Measurements from ENCODE around the gene LKAAEAR1. TPM values are rescaled to one million over a fixed set of nuclear protein-coding genes. Genes with fewer than 3 reads are reported as not detected.

The LKAAEAR1 gene, protein sequence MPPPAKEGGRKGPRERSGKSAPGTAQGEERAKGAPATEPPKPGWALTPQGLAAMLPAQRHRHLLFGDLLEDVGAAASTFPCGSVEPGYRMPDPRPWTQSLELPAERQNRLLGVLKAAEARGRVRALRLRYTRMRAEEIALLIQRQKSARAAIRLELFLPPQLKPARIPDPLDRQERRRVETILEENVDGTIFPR
- total RNA-seq (2022; extraction: Qiagen RNA extraction; ENCODE audit: low read depth), result 0.79 to 2.0 TPM (median 1.7 TPM) in 5 replicates

DNA sequence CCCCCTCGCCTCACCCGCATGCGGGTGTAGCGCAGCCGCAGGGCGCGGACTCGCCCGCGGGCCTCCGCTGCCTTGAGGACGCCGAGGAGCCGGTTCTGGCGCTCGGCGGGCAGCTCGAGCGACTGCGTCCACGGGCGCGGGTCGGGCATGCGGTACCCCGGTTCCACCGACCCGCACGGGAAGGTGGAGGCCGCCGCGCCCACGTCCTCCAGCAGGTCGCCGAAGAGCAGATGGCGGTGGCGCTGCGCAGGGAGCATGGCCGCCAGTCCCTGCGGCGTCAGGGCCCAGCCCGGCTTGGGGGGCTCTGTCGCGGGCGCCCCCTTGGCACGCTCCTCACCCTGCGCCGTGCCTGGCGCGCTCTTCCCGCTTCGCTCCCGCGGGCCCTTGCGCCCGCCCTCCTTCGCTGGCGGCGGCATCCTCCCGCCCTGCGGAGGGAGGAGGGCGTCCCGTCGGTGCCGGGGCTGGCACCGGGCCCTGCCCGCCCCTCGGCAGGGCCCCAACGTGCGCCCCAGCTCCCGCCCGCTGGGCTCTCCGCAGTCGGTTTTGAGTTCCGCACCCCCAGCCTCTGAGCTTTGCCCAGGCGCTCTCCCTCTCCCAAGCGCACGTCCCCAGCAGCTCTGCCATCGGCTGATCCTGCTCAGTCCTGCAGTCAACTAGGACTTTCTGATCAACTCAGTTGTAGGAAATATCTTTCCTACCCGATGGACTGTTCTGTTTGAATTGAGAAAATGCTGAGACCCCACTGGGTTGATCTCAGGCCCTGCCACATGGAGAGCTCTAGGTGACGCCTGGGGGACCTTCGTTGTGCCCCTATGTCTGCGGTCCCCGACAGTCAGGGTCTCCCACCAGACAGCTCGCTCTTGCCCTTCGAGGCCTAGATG lies at the start of gene LKAAEAR1:
LKAAEAR1 (minus strand) TSS at position 595 of the 881 bp plus-strand sequence; CDS start at position 416, 179 bp downstream.

DNA sequence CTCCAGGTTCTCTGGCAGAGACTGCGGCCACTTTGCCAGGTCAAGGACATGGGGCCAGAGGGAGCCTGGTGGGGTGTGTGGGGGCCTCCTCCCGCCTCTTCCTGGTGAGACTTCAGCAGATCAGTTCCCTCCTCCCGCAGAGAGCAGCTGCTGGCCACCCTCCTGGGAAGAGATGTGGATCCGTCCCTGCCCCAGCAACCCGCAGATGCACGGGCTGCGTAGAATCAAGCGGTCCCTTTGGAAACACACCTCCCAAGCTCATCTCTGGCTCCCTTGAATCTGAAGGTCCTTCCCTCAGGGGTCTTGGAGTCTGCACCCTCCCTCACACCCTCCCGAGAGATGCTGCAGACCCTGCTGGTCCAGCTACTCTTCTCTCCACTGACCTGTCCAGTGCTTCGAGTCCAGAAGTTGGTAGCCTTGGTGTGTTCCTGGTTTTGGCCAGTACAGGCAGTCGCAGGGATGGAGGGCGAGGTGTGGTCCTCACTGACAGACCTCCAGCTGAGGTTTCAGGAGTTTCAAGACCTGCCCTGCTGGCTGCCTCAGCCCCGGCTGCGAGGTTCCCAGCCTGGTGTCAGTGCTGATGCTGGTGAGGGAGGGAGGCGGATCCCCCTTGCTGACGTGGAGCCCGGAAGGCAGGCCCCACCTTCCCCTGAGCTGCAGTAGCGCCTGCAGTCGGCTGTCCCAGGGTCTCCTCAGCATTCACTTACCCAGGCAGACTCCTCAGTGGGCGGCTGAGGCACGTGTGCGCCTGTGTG lies 23.0 kb upstream of the LKAAEAR1 start, which contains the start of gene NPBWR2:
NPBWR2 (minus strand) TSS at position 585 of the 755 bp plus-strand sequence. CDS start 734 bp downstream, outside the sequence.

DNA sequence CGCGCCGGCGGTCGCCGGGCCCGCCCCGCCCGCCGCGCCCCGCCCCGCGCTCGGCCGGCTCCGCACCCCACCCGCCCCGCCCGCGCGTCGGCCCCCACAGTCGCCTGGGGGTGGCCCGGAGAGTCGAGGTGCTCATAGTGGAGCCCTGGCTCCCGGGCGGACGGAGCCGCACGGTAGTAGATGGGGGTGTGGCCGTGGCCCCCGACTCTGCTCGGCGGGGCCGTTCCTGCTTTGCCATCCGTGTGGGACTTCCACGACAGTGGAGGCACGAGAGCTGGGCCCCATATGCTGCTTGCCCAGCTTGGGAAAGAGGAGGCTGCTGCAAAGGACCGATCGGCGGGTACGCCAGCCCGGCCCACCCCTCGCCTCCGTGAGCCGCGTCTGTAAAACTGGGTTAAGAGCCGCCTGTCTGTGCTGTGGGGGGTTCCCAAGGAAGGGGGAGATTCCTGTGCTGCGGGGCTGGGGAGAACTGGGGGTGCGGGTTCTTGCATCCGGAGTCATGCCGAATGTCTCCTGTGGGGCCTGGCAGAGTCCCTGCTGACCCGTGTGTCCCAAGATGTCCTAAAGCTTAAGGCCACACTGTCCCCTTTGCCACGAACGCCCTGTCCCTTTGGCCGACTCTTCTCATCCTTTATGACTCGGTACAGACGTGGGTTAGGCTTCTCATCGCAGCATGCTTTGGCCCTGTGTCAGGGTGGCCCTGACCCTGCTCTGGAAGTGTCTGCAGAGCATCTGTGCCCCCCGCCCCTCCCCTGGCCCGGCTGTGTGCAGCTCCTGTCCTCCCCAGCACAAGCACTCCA lies 4.0 kb downstream of the LKAAEAR1 start, which contains the start of gene OPRL1:
OPRL1 (plus strand) TSS at position 70 of the 800 bp plus-strand sequence. CDS start 12,639 bp downstream, outside the sequence.

DNA sequence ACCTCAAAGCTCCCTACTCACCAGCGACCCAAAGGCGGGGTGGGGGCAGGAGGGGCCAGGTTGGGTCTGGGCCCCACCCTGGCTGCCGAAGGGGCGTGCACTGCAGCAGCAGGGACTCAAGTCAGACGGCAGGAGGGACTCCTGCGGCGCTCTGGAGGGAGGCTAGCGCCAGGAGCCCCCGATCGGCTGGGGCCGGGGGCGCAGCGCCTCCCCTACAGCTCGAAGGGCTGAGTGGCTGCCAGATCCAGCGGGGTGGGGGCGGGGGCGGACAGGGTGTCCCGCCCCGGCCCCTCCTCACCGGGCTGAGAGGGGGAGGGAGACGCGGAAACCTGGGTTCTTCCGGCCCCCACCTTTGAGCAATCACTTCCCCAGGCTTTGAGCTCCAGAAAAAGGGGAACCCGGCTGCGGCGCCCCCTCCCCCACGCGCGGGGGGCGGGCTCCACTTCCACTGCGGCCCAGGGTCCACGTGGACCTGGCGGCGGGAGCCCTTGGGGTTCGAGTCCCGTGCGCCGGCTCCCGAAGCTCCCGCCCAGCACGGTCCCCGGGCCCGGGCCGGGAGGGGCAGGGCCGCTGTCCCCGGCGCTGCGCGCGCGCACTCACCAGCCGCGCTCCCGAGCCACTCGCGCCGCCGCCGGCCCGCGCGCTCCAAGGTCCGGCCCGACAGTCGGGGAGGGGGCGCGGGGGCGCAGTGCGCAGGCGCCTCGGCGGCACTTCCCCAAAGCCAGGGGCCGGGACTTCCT lies 4.8 kb downstream of the LKAAEAR1 start, which contains the start of gene RGS19:
RGS19 (minus strand) TSS at position 246 of the 740 bp plus-strand sequence. CDS start 2,632 bp downstream, outside the sequence.

DNA sequence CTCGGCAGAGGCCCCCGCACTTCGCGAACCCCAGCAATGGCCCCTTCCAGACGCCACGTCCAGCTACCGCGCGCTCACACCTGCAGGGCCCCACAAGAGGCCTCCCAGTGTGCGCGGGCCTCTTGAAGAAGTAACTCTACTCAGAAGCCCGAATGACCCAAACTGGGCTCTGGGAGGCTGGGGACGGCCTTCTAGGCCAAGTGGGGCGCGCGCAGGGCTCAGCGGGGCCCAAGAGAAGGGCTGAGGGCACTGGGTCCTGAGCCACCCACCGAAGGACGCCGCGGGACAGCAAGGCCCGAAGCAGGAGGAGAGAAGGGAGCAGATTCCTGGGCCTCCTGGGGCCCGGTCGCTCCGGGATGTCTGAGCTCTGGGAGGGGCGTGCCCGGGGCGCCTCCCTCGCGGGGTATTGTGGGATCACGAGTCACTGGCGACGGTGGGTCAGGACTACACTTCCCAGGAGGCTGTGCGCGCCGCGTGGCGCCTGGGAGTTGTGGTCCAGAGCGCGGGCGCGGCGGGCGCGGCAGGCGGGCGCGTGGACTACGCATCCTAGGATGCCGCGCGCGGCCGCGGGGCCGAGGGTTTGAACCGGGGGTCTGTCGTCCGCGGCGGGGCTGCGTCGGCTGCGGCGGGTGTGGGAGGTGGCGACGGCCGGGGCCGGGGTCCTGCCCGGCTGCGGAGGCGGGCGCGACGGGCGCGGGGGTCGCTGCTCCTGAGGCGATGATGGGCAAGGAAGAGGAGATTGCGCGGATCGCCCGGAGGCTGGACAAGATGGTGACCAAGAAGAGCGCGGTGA lies 21.4 kb downstream of the LKAAEAR1 start, which contains the start of gene TCEA2:
TCEA2 (plus strand) TSS at position 603 of the 793 bp plus-strand sequence; CDS start at position 718, 115 bp downstream.

DNA sequence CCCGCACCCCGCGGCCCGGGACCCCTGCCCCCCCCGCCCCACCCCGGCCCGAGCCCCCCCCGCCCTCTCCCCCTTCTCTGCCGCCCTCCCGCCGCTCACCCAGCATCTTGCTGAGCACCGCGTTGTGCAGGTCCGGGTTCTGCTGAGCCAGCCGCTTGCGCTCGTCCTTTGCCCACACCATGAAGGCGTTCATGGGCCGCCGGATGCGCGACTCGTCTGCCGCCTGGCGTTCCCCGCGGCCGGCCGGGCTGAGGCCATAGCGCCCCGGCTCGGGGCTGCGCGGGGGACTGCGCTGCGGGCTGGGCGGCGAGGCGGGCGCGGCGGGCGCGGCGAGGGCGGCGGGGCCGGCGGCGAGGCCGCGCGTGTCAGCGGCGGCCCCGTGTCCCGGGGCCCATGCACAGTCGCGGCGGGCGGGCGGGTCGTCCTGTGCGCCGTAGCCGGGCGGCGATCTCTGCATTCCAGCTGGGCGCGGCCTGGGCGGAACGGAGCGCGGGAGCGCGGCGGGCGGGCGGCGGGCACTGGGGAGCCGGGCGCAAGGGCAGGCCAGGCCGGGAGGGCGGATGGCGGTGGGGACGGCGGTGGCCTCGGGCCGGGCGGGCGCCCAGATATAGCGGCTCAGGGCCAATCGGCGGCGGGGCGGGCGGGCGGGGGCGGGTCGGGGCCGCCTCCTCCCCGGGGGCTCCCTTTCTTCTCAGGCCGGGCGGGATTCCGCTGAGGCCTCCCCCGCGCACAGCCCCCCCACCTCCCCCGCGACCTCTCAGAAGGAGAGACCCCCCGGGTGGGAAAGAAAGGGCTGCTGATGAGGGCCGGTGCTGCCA lies 34.9 kb downstream of the LKAAEAR1 start, which contains the start of gene SOX18:
SOX18 (minus strand) TSS at position 580 of the 818 bp plus-strand sequence; CDS start at position 457, 123 bp downstream.

DNA sequence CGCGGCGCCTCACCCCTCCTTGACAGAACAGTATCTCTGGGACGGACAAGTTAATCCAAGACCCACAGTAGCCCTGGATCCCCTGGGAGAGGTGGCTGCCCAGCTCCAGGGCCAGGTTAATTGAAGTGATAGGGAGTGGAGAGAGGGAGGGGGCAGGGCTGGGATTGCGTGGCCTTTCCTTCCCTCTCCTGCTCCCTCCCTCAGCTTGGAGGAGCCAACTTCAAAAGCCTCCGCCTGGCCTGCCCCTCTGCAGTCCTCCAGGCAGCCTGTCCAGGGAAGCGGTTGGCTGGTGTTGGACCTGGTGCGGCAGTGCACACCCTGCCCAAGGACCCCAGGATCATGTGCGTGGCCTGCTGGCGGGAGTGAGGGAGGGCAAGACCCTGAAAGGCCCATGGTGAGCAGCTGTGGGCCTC lies 48.3 kb downstream of the LKAAEAR1 start, which contains the start of gene C20orf204:
C20orf204 (plus strand) TSS at position 250 of the 413 bp plus-strand sequence; CDS start at position 392, 142 bp downstream.

Other genes starting within 250 kb of the LKAAEAR1 start
- not detected in 5 replicates for gene ABHD16B, start 222.9 kb downstream of the LKAAEAR1 start, total RNA-seq (2022; extraction: Qiagen RNA extraction; ENCODE audit: low read depth)
- gene TPD52L2, start 219.1 kb downstream of the LKAAEAR1 start, total RNA-seq (2022; extraction: Qiagen RNA extraction; ENCODE audit: low read depth), result 119 to 131 TPM (median 126 TPM) in 5 replicates
- 23.4 to 32.0 TPM (median 28.7 TPM) in 5 replicates for gene DNAJC5, start 189.3 kb downstream of the LKAAEAR1 start, total RNA-seq (2022; extraction: Qiagen RNA extraction; ENCODE audit: low read depth)
- gene UCKL1, start 128.0 kb downstream of the LKAAEAR1 start, total RNA-seq (2022; extraction: Qiagen RNA extraction; ENCODE audit: low read depth), result 20.4 to 34.1 TPM (median 29.5 TPM) in 5 replicates
- gene ZNF512B, start 114.5 kb downstream of the LKAAEAR1 start, total RNA-seq (2022; extraction: Qiagen RNA extraction; ENCODE audit: low read depth), result 8.0 to 13.0 TPM (median 11.1 TPM) in 5 replicates
- gene SAMD10, start 104.8 kb downstream of the LKAAEAR1 start, total RNA-seq (2022; extraction: Qiagen RNA extraction; ENCODE audit: low read depth), result not detected in 5 replicates
- 50.6 to 57.0 TPM (median 53.9 TPM) in 5 replicates for gene PRPF6, start 103.3 kb downstream of the LKAAEAR1 start, total RNA-seq (2022; extraction: Qiagen RNA extraction; ENCODE audit: low read depth)
- 0.30 to 0.54 TPM (median 0.35 TPM) in 5 replicates for gene C20orf204, start 48.2 kb downstream of the LKAAEAR1 start, total RNA-seq (2022; extraction: Qiagen RNA extraction; ENCODE audit: low read depth)
- gene SOX18, start 34.8 kb downstream of the LKAAEAR1 start, total RNA-seq (2022; extraction: Qiagen RNA extraction; ENCODE audit: low read depth), result 1.3 to 2.8 TPM (median 2.5 TPM) in 5 replicates
- gene TCEA2, start 21.2 kb downstream of the LKAAEAR1 start, total RNA-seq (2022; extraction: Qiagen RNA extraction; ENCODE audit: low read depth), result 30.8 to 54.6 TPM (median 47.8 TPM) in 5 replicates
- gene RGS19, start 4.9 kb downstream of the LKAAEAR1 start, total RNA-seq (2022; extraction: Qiagen RNA extraction; ENCODE audit: low read depth), result 14.9 to 26.7 TPM (median 22.7 TPM) in 5 replicates
- gene OPRL1, start 4.3 kb downstream of the LKAAEAR1 start, total RNA-seq (2022; extraction: Qiagen RNA extraction; ENCODE audit: low read depth), result 0.43 to 0.89 TPM (median 0.61 TPM) in 5 replicates
- gene NPBWR2, start 23.2 kb upstream of the LKAAEAR1 start, total RNA-seq (2022; extraction: Qiagen RNA extraction; ENCODE audit: low read depth), result not detected in 5 replicates
- gene MYT1, start 80.1 kb upstream of the LKAAEAR1 start, total RNA-seq (2022; extraction: Qiagen RNA extraction; ENCODE audit: low read depth), result 0.03 to 0.45 TPM (median 0.27 TPM) in 4 of 5 replicates, not detected in the other
- gene PCMTD2, start 171.3 kb upstream of the LKAAEAR1 start, total RNA-seq (2022; extraction: Qiagen RNA extraction; ENCODE audit: low read depth), result 8.9 to 14.2 TPM (median 11.9 TPM) in 5 replicates

Measured in A549 treated with RU486 at 1 μM for 4 hours (cell line).